Endothelial cell of umbilical vein (primary cell): Measurements from ENCODE around the gene BMPR1B.

ENCODE experiments used
- EZH2 ChIP-seq: IDR thresholded peaks from 2 replicates; pipeline ENCODE4 v1.6.1; 2012; ENCODE audit warnings: borderline replicate concordance, low read depth, mild to moderate bottlenecking, moderate library complexity, low read length, inconsistent platforms; ENCODE audit not compliant: severe bottlenecking
- POLR2A ChIP-seq: IDR thresholded peaks from 2 replicates; pipeline ENCODE4 v1.6.1; 2012; ENCODE audit warnings: low read depth, mild to moderate bottlenecking, control low read depth, low read length
- POLR2AphosphoS5 ChIP-seq: IDR thresholded peaks from 2 replicates; pipeline ENCODE4 v1.6.1; 2012; ENCODE audit warnings: low read depth, mild to moderate bottlenecking, control low read depth, low read length, moderate library complexity; ENCODE audit not compliant: insufficient read depth
- TF ChIP-seq, protein P1 (sequence below), 2 donors: IDR thresholded peaks; 1 replicate in 1 of 2; 2 replicates in 1 of 2; pipeline ENCODE4 v1.5.1; 2011; ENCODE audit warnings: low read length in 2 of 2, mild to moderate bottlenecking in 2 of 2, moderate library complexity in 2 of 2, control low read depth in 1 of 2, inconsistent platforms in 1 of 2, low read depth in 1 of 2; ENCODE audit not compliant: insufficient read depth in 1 of 2; ENCODE audit errors: extremely low read depth in 1 of 2

DNA sequence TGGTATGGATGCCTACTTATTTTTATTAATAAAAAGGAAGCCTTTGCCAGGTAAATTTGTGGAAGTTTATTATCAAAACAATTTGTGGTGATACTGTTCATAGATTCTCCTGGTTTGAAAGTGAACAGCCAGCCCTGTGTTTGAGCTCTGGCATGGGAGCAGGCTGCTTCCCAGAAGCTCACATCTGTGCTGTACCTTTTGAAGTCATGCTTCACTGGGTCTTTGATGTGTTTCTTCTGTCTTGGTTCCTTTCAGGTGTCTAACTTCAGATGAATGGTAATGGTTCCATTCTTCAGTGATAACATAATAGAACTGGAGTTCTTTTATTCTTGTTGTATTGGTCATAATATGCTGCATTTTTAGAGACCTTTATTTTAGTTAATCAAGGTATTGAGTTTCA lies 85.5 kb downstream of the BMPR1B start:
- TF ChIP-seq POLR2A (no peak), EZH2 (no peak), POLR2AphosphoS5 (no peak)
- TF ChIP-seq, protein P1, sequence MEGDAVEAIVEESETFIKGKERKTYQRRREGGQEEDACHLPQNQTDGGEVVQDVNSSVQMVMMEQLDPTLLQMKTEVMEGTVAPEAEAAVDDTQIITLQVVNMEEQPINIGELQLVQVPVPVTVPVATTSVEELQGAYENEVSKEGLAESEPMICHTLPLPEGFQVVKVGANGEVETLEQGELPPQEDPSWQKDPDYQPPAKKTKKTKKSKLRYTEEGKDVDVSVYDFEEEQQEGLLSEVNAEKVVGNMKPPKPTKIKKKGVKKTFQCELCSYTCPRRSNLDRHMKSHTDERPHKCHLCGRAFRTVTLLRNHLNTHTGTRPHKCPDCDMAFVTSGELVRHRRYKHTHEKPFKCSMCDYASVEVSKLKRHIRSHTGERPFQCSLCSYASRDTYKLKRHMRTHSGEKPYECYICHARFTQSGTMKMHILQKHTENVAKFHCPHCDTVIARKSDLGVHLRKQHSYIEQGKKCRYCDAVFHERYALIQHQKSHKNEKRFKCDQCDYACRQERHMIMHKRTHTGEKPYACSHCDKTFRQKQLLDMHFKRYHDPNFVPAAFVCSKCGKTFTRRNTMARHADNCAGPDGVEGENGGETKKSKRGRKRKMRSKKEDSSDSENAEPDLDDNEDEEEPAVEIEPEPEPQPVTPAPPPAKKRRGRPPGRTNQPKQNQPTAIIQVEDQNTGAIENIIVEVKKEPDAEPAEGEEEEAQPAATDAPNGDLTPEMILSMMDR (IDR thresholded peaks at IDR 0.05; ENCODE audit: extremely low read depth in 1 of 2, insufficient read depth in 1 of 2, low read depth in 1 of 2, low read length in 2 of 2): no peak
